ENCODE measurements around the gene RNF208. TPM values are rescaled to one million over a fixed set of nuclear protein-coding genes. Genes with fewer than 3 reads are reported as not detected.

Gene RNF208
- total and polyA plus RNA-seq, 4 donors = 0.28 to 7.1 (median 2.6) TPM

DNA sequence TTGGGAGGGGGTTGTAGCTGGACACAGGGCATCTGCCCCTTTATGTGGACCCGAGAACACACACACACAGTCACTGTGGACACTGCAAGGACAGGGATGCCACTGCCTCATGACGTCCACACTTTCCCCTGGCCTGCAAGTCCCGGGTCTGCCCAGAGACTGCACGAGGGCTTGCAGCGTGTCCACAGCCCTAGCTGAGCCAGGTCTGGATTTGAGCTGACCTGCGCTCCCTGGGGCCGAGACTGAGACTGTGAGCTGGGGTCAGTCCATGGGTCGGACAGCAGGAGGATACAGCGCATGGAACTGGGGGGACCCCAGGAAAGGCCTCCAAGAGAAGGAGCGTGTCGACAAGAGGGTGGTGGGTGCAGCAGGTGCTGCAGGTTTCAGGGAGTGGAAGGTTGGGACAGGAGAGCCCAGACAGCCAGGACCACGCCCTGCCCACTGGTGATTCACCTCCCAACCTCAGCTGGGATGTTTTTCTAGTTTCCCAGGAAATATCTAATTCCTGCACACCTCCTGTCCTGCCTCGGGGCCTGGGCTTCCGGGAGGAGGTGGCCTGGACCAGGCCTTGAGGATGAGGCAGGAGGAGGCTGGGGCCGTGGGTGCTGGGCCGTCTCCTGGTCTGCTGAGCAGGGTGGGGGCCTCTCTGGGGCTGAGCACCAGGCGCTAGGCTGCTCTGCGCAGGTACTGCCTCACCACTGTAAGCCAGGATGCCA is 4.5 kb upstream of the RNF208 start (continued):
- TF ChIP-seq, protein P1, sequence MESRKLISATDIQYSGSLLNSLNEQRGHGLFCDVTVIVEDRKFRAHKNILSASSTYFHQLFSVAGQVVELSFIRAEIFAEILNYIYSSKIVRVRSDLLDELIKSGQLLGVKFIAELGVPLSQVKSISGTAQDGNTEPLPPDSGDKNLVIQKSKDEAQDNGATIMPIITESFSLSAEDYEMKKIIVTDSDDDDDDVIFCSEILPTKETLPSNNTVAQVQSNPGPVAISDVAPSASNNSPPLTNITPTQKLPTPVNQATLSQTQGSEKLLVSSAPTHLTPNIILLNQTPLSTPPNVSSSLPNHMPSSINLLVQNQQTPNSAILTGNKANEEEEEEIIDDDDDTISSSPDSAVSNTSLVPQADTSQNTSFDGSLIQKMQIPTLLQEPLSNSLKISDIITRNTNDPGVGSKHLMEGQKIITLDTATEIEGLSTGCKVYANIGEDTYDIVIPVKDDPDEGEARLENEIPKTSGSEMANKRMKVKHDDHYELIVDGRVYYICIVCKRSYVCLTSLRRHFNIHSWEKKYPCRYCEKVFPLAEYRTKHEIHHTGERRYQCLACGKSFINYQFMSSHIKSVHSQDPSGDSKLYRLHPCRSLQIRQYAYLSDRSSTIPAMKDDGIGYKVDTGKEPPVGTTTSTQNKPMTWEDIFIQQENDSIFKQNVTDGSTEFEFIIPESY (IDR thresholded peaks at IDR 0.05) = no peak
- TF ChIP-seq FOXA2 (IDR thresholded peaks at IDR 0.05) (no peak), FOXA1 (IDR thresholded peaks at IDR 0.05) (no peak), NR2F2 (IDR thresholded peaks at IDR 0.05) (no peak), SP1 (IDR thresholded peaks at IDR 0.05) (no peak), TAF1 (conservative IDR thresholded peaks at IDR 0.05) (no peak), GABPA (IDR thresholded peaks at IDR 0.05 in 1 of 2, conservative IDR thresholded peaks at IDR 0.05 in 1 of 2) (no peak)

DNA sequence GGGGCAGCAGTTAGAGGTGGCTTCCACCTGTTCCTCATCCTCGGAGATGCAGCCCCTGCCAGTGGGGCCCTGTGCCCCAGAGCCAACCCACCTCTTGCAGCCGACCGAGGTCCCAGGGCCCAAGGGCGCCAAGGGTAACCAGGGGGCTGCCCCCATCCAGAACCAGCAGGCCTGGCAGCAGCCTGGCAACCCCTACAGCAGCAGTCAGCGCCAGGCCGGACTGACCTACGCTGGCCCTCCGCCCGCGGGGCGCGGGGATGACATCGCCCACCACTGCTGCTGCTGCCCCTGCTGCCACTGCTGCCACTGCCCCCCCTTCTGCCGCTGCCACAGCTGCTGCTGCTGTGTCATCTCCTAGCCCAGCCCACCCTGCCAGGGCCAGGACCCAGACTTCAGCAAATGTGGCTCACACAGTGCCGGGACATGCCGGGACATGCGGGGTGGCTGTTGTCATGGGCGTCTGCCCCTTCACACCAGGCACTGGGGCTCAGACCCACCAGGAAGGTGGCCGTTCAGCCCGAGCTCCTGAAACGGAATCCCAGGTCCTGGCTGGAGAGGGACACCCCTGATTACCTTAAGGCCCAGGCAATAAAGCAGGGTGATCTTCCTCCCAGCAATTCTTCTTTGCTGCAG is 3.8 kb upstream of the RNF208 start:
- H3K4me1 ChIP-seq (ENCODE audit: control insufficient read depth in 4 of 4, insufficient read depth in 4 of 4, low read length in 3 of 4) = peaks cover 10 to 23% (median 14%) of the 10 kb centered on the region in 4 donors
- H3K4me3 ChIP-seq (ENCODE audit: low read depth in 1 of 3, low read length in 3 of 3) = no peak overlapping the region
- no peak for DNase-seq (ENCODE audit: low spot score)
- H3K27me3 ChIP-seq (ENCODE audit: control insufficient read depth in 4 of 4, insufficient read depth in 4 of 4, low read length in 3 of 4) = no peaks in the 10 kb centered on the region
- H3K9ac ChIP-seq (ENCODE audit: low read depth in 1 of 2, low read length in 2 of 2) = no peak overlapping the region
- TF ChIP-seq FOXA1 (IDR thresholded peaks at IDR 0.05) (no peak), GABPA (IDR thresholded peaks at IDR 0.05 in 1 of 2, conservative IDR thresholded peaks at IDR 0.05 in 1 of 2) (no peak), FOXA2 (IDR thresholded peaks at IDR 0.05) (no peak), HNF4A (conservative IDR thresholded peaks at IDR 0.05) (no peak), JUND (IDR thresholded peaks at IDR 0.05) (no peak), RAD21 (IDR thresholded peaks at IDR 0.05) (no peak), EGR1 (IDR thresholded peaks at IDR 0.05; ENCODE audit: low read depth in 2 of 2) (no peak), YY1 (IDR thresholded peaks at IDR 0.05) (no peak), SP1 (IDR thresholded peaks at IDR 0.05) (no peak), RXRA (IDR thresholded peaks at IDR 0.05) (no peak), TAF1 (conservative IDR thresholded peaks at IDR 0.05) (no peak)
- TF ChIP-seq, protein P1 (IDR thresholded peaks at IDR 0.05) = no peak
- TF ChIP-seq, protein P2, sequence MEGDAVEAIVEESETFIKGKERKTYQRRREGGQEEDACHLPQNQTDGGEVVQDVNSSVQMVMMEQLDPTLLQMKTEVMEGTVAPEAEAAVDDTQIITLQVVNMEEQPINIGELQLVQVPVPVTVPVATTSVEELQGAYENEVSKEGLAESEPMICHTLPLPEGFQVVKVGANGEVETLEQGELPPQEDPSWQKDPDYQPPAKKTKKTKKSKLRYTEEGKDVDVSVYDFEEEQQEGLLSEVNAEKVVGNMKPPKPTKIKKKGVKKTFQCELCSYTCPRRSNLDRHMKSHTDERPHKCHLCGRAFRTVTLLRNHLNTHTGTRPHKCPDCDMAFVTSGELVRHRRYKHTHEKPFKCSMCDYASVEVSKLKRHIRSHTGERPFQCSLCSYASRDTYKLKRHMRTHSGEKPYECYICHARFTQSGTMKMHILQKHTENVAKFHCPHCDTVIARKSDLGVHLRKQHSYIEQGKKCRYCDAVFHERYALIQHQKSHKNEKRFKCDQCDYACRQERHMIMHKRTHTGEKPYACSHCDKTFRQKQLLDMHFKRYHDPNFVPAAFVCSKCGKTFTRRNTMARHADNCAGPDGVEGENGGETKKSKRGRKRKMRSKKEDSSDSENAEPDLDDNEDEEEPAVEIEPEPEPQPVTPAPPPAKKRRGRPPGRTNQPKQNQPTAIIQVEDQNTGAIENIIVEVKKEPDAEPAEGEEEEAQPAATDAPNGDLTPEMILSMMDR (IDR thresholded peaks at IDR 0.05; ENCODE audit: low read depth, low read length, missing input control) = no peak
- TF ChIP-seq, protein P3, sequence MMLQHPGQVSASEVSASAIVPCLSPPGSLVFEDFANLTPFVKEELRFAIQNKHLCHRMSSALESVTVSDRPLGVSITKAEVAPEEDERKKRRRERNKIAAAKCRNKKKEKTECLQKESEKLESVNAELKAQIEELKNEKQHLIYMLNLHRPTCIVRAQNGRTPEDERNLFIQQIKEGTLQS (IDR thresholded peaks at IDR 0.05) = no peak
- H3K27ac ChIP-seq (ENCODE audit: low read depth in 1 of 2, low read length in 2 of 2) = no peak overlapping the region
- H3K36me3 ChIP-seq (ENCODE audit: control insufficient read depth in 4 of 4, insufficient read depth in 3 of 4, low read depth in 1 of 4, low read length in 3 of 4) = no peaks in the 10 kb centered on the region
- 83% methylated on average over 21 of the region's 21 CpGs for WGBS
- no peaks in the 10 kb centered on the region for H3K9me3 ChIP-seq (ENCODE audit: control insufficient read depth in 4 of 4, low read length in 3 of 4)
